HG02870 (cell line): Measurements from ENCODE around the gene LARP4B.
"Not testable (repeated sequence)": the region's sequence is repeated elsewhere in the genome, so short reads cannot be mapped to it uniquely, and the experiment has no call there.

Source experiments
- ATAC-seq: cut with Tn5 transposase; IDR thresholded peaks from one replicate; pipeline ENCODE4 v1.9.1; 2021; ENCODE audit warnings: mild to moderate bottlenecking, moderate library complexity; ENCODE audit not compliant: unreplicated experiment

The LARP4B gene

GRCh38 chr10:773562-774161 lies 157.8 kb downstream of the LARP4B start:
- no peak for ATAC-seq

- no peak for ATAC-seq
Observed at GRCh38 chr10:772227-772637, 159.3 kb downstream of the LARP4B start.

- no peak for ATAC-seq
Observed at GRCh38 chr10:771647-772046, 159.9 kb downstream of the LARP4B start.

- ATAC-seq = no peak
Observed at GRCh38 chr10:770975-771374, 160.5 kb downstream of the LARP4B start.

- not testable (repeated sequence) for ATAC-seq
Observed at GRCh38 chr10:770048-770712, 161.3 kb downstream of the LARP4B start.

GRCh38 chr10:767794-768193 lies 163.7 kb downstream of the LARP4B start:
- no peak for ATAC-seq

GRCh38 chr10:767211-767610 lies 164.3 kb downstream of the LARP4B start:
- no peak for ATAC-seq

- no peak for ATAC-seq
Observed at GRCh38 chr10:761376-761775, 170.1 kb downstream of the LARP4B start.

GRCh38 chr10:760622-761021 lies 170.9 kb downstream of the LARP4B start:
- ATAC-seq = no peak

GRCh38 chr10:759898-760477 lies 171.5 kb downstream of the LARP4B start:
- ATAC-seq = no peak
